OCI-LY3 (cell line): ENCODE results near the gene ASB14.

Experiments used
- CTCF ChIP-seq: fragments of 200-600, 300-600 bp; sonication (generic); IDR thresholded peaks from 2 replicates; pipeline ENCODE4 v1.5.1; 2014; ENCODE audit warnings: antibody characterized with exemption, low read length, low read depth
- EZH2phosphoT487 ChIP-seq: fragments of 200-600 bp; shearing (Covaris generic); IDR thresholded peaks from 2 replicates; pipeline ENCODE4 v1.6.1; 2018; ENCODE audit warnings: antibody characterized with exemption, mixed run types, low read depth

DNA sequence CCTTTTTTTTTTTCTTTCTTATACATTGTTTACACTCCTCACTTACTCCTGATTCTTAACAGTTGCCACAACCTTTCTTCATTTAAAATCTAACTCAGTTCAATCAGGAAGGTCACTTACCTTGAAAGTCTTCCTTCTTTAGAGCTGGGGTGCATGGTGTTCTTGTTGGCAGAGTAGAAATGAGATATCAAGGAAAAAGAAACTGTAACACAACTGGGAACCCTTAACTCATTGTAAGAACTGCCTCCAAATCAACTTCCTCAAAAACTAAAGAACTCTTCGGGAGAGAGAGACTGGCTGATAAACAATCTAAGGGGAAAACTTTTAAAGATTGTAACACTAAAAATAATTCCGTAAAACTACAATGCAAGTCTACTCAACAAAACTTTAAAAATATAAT lies 66.3 kb downstream of the ASB14 start:
- TF ChIP-seq EZH2phosphoT487 (no peak), CTCF (no peak)
